ENCODE data around the gene APAF1.

The APAF1 gene

DNA sequence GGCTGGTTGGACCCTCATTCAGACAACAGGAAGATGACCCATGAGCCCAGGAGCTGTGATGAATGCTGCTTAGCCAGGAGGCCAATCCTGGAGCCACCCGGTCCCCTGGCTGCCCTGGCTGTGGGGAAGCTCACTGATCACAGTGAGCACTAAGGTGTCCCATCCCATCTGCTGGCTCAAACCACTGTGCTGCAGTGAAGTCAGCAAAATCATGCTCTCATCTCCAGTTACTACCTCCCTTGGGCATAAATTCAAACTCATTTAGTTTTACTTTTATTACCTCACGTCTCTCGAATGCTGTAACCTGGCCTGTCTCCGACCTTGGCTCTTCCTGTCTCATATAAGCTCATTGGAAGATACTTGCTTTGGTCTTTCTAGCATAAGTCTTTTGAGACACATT lies 112.4 kb downstream of the APAF1 start:
- TF ChIP-seq, protein P1, sequence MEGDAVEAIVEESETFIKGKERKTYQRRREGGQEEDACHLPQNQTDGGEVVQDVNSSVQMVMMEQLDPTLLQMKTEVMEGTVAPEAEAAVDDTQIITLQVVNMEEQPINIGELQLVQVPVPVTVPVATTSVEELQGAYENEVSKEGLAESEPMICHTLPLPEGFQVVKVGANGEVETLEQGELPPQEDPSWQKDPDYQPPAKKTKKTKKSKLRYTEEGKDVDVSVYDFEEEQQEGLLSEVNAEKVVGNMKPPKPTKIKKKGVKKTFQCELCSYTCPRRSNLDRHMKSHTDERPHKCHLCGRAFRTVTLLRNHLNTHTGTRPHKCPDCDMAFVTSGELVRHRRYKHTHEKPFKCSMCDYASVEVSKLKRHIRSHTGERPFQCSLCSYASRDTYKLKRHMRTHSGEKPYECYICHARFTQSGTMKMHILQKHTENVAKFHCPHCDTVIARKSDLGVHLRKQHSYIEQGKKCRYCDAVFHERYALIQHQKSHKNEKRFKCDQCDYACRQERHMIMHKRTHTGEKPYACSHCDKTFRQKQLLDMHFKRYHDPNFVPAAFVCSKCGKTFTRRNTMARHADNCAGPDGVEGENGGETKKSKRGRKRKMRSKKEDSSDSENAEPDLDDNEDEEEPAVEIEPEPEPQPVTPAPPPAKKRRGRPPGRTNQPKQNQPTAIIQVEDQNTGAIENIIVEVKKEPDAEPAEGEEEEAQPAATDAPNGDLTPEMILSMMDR (IDR thresholded peaks at IDR 0.05; ENCODE audit: low read depth, low read length, missing control alignments): no peak
- no peak overlapping the region for H3K4me3 ChIP-seq (ENCODE audit: low read depth, low read length)
- DNase-seq (ENCODE audit: low read depth): no peak

DNA sequence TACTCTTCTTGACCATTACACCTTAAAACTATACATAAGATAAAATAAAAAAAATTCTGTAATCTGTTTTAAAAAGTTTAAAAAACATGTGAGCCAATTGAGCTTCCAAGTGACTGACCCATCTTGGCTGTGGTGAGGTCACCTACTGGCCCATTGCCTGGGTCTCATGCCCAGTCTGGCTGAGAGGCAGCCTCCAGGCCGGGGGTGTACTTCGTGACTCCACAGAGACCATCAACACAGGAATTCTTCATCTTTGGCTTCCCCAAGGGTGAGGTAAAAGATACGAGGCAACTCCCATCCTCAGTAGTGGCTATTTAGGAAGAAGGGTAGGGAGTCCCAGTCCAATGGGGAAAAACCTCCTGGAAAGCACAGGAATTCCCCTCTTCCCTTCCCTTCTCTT lies 113.2 kb downstream of the APAF1 start:
- no peak for DNase-seq (ENCODE audit: low read depth)
- H3K4me3 ChIP-seq (ENCODE audit: low read depth, low read length): no peak overlapping the region
- TF ChIP-seq, protein P1 (IDR thresholded peaks at IDR 0.05; ENCODE audit: low read depth, low read length, missing control alignments): no peak

DNA sequence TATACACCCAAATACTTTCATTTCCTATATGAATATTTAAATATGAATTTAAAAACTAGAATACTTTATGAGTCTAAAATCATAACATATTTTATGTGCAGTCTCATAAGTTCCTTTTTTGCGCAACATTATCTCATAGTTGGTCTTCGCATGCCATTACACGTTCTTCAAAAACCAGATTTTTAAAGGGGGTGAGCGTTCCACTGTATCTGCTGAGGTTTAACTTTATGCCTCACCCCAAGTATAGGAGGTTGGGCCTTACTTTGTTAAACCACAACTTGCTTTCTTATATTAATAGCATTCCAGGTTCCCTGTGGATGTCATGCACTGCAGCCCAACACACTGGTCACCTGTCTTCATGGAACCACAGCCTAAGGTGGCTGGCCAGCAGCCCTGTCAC lies 118.6 kb downstream of the APAF1 start:
- DNase-seq (ENCODE audit: low read depth): no peak
- TF ChIP-seq, protein P1 (IDR thresholded peaks at IDR 0.05; ENCODE audit: low read depth, low read length, missing control alignments): no peak
- no peak overlapping the region for H3K4me3 ChIP-seq (ENCODE audit: low read depth, low read length)

DNA sequence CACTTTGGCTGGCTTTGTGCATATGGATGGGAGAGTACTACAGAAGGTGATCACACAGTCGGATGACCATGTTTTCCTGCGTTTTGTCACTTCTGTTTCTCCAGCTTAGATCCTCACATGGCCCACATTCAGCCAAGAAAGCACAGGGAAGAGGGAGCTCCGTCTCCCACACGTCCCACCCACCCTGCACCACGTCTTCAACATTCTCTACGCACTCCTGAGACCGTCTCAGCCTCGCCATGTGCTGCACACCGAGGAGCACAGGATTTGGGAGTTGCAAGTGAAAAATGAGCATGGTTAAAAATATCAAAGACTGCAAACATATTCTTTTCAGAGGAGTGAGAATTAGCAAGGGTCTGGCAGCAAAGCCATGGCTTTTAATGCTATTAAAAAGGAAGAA lies 122.2 kb downstream of the APAF1 start:
- TF ChIP-seq, protein P1 (IDR thresholded peaks at IDR 0.05; ENCODE audit: low read depth, low read length, missing control alignments): no peak
- DNase-seq (ENCODE audit: low read depth): no peak
- no peak overlapping the region for H3K4me3 ChIP-seq (ENCODE audit: low read depth, low read length)

DNA sequence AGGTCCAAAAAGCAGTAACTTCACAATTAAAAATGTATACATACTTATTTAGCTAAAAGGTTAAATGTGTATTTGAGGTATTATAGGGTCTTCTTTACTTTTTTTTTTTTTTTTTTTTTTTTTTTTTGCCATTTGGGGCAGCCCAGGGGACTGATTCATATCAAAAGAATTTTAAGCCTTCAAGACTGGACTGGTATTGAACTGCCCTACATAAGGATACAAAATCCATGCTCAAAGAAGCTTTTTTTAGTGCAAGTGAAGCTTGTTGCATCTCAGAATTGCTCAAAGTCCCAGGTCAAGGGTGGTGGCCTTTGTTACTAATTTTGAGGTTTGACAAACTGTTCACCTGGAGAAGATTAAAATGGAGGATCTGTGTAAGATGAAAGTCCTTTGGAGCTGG lies 124.0 kb downstream of the APAF1 start:
- no peak overlapping the region for H3K4me3 ChIP-seq (ENCODE audit: low read depth, low read length)
- DNase-seq (ENCODE audit: low read depth): no peak
- TF ChIP-seq, protein P1 (IDR thresholded peaks at IDR 0.05; ENCODE audit: low read depth, low read length, missing control alignments): no peak

DNA sequence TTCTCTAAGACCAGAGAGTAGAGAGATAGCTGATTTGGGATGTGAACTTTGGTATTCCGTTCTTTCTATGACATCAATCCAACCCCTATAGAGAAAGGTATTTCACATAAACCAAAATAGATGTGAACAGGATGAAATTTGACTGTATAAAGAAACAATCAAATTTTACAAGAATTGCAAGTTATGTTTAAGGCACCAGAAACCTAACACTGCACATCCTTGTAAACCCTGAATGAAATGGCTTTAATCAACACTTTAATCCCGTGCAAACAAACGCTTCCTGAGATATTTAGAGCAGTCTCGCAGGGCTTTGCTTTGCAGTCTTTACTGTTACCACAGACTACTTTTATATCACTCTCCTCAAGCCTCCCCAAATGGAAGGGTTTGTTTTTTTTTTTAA lies 125.1 kb downstream of the APAF1 start:
- no peak overlapping the region for H3K4me3 ChIP-seq (ENCODE audit: low read depth, low read length)
- no peak for DNase-seq (ENCODE audit: low read depth)
- TF ChIP-seq, protein P1 (IDR thresholded peaks at IDR 0.05; ENCODE audit: low read depth, low read length, missing control alignments): no peak

DNA sequence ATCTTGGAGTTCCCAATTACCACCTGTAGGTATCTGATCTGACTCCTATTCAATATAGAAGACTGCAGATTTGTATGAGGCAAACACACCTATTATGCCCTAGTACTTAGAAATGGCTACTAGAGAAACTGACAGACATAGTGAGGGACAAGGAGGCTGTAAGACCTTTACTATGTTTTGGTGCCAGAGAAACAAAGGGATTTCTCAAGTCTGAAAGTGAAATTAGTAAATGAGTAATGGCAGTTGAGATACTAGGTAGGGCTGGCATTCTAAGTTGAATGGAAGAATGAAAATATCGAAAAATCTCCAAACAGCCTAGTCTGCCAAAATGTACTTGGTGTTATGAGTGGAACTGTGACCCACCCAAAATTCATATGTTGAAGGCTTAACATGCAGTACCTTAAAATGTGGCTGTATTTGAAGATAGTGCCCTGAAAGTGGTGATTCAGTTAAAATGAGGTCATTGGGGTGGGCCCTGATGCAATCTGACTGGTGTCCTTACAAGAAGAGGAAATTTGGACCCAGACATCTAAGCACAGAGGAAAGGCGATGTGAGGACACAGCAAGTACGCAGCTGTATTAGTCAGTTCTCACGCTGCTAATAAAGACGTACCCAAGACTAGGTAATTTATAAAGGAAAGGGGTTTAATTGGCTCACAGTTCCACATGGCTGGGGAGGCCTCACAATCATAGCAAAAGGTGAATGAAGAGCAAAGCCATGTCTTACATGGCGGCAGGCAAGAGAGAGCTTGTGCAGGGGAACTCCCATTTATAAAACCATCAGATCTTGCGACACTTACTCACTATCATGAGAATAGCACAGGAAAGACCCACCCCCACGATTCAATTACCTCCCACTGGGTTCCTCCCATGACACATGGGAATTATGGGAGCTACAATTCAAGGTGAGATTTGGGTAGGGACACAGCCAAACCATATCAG lies 127.0 kb downstream of the APAF1 start:
- no peak for DNase-seq (ENCODE audit: low read depth)
- no peak overlapping the region for H3K4me3 ChIP-seq (ENCODE audit: low read depth, low read length)
- TF ChIP-seq, protein P1 (IDR thresholded peaks at IDR 0.05; ENCODE audit: low read depth, low read length, missing control alignments): no peak
